22Rv1 (cell line): ENCODE results near the gene CNTN4.

Experiments
- H3K27ac ChIP-seq: fragments of 450-650 bp; 2 replicates; pipeline ENCODE4 v1.5.1; 2017
- ZFX ChIP-seq: fragments of 450-650 bp; IDR thresholded peaks from 2 replicates; pipeline ENCODE4 v1.6.1; 2017; ENCODE audit warnings: antibody characterized with exemption, borderline replicate concordance
- TF ChIP-seq, protein P1 (sequence below): fragments of 450-650 bp; IDR thresholded peaks from 2 replicates; pipeline ENCODE4 v1.5.1; 2017; ENCODE audit warnings: mild to moderate bottlenecking

The CNTN4 gene

DNA sequence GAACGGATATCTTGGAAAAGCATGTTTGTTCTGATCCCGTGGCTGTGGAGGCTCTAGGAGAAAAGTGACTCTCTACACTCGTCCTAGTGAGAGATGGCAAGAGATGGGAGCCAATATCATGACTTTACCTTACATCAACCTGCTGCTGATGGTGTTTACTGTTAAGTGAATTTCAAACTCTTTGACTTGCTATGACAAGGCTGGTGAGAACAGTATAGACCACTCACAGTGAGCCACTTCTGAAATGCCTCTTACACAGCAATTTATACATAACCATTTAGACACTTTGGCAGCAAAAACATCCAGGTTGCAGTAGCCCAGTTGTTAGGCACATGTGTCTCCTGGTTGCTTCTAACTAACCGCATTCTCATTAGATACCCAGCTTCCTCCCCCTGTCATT lies 968.2 kb downstream of the CNTN4 start:
- TF ChIP-seq ZFX = no peak
- TF ChIP-seq, protein P1, sequence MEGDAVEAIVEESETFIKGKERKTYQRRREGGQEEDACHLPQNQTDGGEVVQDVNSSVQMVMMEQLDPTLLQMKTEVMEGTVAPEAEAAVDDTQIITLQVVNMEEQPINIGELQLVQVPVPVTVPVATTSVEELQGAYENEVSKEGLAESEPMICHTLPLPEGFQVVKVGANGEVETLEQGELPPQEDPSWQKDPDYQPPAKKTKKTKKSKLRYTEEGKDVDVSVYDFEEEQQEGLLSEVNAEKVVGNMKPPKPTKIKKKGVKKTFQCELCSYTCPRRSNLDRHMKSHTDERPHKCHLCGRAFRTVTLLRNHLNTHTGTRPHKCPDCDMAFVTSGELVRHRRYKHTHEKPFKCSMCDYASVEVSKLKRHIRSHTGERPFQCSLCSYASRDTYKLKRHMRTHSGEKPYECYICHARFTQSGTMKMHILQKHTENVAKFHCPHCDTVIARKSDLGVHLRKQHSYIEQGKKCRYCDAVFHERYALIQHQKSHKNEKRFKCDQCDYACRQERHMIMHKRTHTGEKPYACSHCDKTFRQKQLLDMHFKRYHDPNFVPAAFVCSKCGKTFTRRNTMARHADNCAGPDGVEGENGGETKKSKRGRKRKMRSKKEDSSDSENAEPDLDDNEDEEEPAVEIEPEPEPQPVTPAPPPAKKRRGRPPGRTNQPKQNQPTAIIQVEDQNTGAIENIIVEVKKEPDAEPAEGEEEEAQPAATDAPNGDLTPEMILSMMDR = no peak
- no peak overlapping the region for H3K27ac ChIP-seq

DNA sequence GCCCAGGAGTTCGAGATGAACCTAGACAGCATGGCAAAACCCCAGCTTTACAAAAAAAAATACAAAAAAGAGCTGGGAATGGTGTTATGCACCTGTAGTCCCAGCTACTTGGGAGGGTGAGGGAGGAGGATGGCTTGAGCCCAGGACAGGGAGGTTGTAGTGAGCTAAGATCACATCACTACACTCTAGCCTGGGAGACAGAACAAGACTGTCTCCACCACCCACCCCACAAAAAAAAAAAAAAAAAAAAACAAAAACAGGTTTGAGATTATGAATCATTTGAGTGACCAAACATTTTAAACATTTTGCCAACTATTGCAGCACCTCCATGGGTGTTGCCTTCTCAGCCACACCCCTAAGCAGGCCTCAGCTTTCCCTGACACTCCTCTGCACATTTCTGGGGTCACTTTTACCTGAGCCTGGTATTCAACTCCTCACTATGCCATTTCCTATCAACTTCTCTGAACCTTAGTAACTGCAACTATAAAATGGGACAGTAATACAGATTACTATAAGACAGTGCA lies 969.8 kb downstream of the CNTN4 start:
- TF ChIP-seq, protein P1 = no peak
- TF ChIP-seq ZFX = no peak
- H3K27ac ChIP-seq = no peak overlapping the region

DNA sequence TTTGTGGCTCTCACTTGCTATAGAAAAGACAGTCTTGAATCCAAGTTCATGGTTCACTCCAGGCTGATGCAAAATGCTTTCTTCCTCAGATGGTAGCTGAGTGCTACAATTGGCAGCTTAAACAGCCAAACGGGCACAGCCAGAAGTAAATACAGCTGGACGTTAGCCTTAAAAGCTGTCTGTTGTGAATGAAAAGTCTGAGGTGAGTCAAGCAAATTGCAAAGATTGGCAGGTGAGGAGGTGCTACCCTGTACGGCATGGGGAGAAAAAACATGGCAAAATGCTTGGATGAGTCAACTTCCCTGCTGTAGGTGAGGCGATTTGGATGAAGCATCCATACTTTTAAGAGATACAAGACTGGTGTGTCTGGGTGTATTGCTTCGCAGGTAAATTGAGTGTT lies 971.1 kb downstream of the CNTN4 start:
- no peak for TF ChIP-seq ZFX
- TF ChIP-seq, protein P1 = no peak
- H3K27ac ChIP-seq = no peak overlapping the region

DNA sequence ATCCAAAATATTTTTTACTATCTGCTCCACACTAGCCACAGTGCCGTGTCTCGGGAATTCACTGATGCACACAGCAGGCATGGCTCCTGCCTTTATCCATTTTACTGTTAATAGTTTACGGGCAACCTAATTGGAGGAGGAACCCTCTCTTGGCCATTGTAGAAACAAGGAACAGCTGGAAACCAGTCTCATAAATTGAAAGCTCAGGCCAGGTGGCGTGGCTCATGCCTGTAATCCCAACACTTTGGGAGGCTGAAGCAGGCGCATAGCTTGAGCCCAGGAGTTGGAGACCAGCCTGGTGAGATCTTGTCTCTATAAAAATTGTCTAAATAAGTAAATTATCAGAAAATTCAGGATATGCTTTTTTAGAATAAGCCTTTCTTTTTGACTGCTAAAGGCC lies 972.5 kb downstream of the CNTN4 start:
- H3K27ac ChIP-seq = no peak overlapping the region

DNA sequence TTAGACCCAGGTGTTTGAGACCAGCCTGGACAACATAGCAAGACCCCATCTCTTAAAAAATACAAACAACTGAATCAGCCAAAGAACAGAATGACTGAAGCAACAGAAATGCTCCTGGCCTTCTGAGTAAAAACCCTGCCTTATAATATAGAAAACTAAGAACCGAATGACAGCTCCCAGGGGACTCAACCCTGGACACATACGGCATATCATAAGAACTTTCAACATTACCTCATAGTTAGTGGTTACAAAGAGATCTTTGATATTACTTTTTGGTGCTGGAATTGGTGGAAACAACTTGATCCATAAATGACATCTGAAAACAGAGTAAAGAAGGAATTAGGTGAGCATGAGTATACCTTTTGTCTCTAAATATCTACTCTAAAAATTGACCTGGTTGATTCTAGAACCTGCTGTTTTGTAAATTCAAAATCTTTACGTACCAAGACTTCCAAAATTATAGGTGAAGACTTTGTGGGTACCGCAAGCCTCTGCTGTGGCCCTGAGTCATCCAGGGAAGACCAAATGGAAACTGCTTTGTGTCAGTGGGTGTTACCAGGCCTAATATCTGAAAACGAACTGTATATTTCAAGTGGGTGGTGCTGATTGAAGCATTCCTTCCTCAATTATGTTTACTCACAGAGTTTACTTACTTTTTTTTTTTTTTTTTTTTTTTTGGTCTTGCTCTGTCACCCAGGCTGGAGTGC lies 976.0 kb downstream of the CNTN4 start:
- TF ChIP-seq, protein P1 = no peak
- no peak for TF ChIP-seq ZFX

More for the DNA sequence above, 972.5 kb downstream of the CNTN4 start:
- TF ChIP-seq, protein P1 = no peak
- TF ChIP-seq ZFX = no peak

DNA sequence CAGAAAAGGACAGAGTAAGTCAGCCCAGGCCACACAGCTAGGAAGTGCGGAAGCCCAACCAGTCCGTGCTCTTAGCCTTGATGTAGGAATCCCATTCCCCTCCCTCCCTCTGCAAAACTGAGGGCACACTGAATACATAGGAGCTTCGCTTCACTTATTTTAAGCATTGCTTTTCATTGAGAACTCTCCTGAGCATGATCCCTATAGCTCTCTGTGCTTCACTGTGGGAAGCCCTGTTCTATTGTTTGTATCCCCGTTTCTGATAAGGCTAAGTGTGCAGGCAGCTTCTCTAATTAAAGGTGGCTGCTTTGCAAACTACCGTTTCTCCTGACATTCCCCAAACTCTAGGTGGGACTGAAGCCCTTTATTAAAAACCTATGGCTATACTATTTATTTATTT lies 981.6 kb downstream of the CNTN4 start:
- H3K27ac ChIP-seq = no peak overlapping the region
- no peak for TF ChIP-seq ZFX
- TF ChIP-seq, protein P1 = no peak

More for the DNA sequence above, 976.0 kb downstream of the CNTN4 start:
- H3K27ac ChIP-seq = no peak overlapping the region
